Stimulated activated CD8-positive, alpha-beta memory T cell treated with anti-CD3 and anti-CD28 coated beads, Interleukin-2, amount 100 ng/mL, for 48 hours (primary cell): ENCODE results near the gene THBS3.
"Not testable (repeated sequence)": the region's sequence is repeated elsewhere in the genome, so short reads cannot be mapped to it uniquely, and the experiment has no call there.

Experiments used
- DNase-seq, 2 donors: peaks; one replicate each; pipeline ENCODE4 v3.0.0-alpha.2; 2020; ENCODE audit warnings: low read depth in 2 of 2

Gene THBS3

DNA sequence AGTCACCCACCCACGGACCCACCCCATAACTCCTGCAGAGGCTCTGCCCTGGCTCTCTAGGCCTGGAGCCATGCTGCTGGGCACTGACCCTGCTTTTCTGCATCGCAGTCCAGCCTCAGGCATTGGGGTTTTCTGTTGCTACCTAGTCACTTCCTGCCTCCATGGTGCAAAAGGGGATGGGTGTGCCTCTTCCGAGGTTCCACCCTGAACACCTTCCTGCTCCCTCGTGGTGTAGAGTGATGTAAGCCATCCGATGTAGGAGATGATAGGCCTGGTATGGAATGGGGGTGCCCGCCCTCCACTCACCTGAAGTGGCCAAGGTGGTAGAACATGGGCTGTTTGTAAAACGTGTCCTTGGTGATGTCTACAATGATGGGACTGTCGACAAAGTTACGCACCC is 27.7 kb upstream of the THBS3 start:
- not testable (repeated sequence) for DNase-seq

DNA sequence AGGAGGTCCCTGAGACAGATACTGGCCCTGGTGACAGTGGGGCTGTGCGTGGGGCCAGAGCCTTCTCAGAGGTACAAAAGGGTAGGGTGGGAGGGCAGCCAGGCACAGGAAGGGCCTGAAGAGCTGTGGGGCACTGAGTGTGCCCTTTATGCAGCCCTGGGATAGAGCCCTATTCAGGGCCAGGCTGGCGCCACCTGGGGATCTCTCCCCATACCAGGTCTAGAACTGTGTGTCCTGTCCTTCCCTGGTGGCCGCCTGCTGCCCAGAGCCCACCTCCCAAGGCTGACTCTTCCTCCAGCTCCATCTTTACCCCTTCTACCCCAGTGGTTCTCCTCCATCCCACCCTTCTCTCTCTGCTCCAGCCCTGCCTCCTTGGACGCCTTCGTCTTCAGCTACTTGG is 25.8 kb upstream of the THBS3 start:
- not testable (repeated sequence) for DNase-seq

DNA sequence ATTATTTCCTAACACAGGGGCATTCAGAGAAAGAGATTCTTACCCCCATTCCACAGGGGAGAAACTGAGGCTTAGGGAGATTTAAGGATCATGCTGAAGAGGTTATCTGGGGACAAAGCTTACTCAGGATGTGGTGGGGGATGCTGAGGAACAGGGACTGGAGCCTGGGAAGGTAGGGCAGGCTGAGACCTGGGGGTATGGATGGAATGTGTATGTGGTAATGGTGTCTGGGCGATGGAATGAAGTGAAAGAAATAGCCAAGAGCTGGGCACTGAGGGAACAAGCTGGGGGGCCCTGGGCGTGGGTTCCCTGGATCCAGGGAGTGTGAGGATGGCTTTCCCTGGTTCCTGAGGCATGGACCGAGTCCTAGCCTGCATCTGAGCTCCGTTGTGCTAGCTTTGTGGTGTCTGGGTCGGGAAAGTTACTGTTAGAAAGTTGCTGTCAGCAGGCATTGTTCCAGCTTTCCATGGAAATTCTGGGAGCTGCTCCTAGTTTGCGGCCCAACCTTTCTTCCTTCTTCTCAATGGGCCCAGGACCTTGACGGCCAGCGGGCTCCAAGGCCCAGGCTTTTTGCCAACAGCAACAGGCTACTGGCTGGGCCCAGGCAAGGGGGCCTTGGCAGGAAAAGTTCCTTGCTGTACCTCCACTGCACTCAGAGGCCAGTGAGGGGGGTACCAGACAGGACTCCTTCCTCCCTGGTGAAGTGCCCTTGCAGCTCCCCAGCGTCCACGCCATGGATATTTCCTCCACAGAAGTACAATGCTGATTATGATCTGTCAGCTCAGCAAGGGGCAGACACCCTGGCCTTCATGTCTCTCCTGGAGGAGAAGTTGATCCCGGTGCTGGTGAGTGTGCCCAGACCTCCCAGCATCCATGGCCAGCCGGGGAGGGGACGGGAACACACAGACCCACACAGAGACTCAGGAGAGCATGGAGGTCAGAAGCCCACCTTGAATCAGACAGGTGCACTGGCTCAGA is 24.6 kb upstream of the THBS3 start:
- DNase-seq, result not testable (repeated sequence)

DNA sequence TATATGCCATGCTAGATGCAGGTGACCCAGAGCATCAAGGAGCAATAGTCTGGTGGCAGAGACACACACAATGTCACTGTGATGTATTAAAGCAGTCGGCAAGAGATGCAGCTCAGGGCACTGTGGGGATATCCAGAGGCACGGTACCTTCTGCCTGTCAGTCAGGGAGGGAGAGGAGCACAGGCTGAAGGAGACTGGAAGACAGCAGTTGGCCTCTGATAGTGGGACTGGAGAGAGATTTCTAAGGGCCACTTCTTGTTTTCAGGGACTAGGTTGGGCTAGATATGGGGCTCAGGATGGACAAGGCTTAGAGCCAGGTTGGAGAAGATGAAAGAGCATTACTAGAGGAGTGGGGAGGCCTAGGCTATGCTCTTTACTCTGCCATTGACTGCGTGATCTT is 23.6 kb upstream of the THBS3 start:
- not testable (repeated sequence) for DNase-seq

DNA sequence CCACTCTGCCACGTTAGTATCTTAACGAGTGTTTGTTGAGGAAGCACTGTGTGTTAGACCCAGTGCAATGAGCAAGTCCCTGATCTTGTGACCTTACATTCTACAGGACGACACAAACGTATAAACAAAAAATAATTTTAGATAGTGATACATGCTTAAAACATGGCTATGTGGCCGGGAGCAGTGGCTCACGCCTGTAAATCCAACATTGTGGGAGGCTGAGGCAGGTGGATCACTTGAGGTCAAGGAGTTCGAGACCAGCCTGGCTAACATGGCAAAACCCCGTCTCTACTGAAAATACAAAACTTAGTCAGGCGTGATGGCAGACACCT is 20.4 kb upstream of the THBS3 start:
- DNase-seq, result no peak

DNA sequence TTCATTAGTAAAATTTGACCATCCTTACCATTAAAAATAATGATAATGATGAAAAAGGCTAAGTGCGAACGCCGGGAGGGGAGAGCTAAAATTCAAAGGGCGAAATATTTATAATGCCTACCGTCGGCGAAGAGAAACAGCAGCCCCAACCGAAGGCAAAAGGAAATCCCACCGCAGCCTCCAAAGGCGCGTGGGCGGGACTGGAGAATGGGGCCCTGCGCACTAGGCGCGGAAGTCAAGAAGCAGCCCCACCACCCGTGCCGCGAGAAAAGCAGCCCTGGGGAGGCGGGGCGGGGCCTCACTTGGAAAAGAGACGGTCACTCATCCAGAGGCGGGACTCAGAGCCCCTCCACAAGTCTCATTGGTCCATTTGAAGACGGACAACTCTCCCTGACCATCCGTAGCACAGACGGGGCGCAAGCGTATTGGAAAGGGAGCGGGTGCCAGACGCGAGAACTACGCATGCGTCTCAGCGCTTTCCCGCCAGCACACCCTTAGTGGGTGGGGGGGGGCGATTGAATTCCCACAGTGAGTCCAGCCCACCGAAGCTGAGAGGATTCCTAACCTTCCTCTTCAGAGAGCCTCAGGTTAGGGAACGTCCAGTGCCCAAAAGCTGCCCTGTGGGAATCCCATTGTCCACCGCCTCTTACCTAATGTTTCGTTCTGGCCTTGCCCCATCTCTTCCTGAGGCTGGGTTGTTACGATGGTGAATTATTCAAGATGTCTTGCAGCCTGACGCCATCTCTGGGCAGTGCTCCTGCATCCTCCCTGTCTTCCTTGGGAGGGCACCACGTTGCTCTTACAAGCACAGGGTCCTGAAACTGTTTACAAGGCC is 19.8 kb upstream of the THBS3 start:
- peak; percentile 99 to 100 for DNase-seq

DNA sequence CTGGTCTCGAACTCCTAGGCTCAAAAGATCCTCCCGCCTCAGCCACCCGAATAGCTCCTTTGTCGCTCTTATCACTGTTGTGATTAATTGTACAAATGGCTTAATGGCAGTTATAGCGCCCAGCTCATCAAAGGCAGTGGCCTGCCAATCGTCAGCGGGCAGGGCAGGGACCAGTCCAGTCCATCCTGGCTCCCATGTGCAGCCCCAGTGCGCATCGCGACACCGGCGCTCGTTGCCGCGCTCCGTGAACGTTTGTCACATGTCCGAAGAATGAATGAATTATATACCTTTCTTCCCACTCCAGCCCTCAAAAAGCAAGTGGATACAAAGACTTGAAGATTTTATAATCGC is 19.2 kb upstream of the THBS3 start:
- DNase-seq, result peak in 1 of 2 donors; percentile 66

DNA sequence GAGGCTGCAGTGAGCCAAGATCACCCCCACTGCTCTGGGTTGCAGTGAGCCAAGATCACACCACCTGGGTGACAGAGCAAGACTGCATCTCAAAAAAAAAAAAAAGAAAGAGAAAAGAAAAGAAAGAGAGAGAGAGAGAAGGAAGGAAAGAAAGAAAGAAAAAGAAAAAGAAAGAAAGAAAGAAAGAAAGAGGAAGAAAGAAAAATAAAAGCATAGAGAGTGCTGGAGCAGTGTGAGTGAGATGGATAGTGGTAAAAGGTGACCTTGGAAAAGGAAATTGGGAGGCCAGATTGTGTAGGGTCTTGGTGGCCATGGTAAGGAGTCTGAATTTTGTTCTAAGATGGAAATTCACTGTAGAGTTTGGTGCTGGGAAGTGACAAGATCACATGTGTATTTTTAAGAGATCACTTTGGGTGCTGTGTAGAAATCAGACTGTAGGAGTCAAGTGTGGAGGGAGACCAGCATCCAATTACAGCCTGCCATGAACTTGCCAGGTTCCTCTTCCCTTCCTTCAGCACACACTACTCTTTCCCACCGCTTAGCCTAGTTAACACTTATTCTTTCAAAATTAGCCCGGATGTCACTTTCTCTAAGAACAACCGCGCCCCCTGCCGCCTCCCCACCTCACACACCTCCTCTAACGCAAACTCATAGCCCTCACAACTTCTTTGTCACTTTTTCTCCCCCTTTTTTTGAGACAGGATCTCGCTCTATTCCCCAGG is 18.7 kb upstream of the THBS3 start:
- peak; percentile 63 to 86 for DNase-seq

DNA sequence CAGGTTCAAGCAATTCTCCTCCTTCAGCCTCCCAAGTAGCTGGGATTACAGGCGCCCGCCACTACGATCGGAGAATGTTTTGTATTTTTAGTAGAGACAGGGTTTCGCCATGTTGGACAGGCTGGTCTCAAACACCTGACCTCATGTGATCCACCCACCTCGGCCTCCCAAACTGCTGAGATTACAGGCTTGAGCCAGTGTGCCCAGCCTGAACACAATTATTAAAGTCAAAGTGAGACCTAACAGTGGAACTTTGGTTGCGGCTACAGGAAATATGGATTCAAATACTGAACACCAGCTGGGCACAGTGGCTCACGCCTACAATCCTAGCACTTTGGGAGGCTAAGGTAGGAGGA is 17.7 kb upstream of the THBS3 start:
- not testable (repeated sequence) for DNase-seq

DNA sequence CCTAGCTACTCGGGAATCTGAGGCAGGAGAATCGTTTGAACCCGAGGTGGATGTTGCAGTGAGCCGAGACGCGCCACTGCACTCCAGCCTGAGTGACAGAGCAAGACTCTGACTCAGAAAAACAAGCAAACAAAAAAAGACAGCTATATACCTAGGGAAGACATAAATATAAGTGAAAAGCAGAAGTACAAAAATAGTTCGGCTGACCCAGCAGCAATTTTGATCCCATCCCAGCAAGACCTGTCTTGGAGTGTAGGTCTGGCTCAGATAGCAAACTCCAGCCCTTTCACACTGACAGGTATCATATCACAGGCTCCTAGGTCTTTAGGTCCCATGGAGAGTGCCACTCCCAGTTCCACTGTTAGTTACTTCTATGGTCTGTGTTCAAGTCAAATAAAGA is 15.3 kb upstream of the THBS3 start:
- DNase-seq, result no peak

DNA sequence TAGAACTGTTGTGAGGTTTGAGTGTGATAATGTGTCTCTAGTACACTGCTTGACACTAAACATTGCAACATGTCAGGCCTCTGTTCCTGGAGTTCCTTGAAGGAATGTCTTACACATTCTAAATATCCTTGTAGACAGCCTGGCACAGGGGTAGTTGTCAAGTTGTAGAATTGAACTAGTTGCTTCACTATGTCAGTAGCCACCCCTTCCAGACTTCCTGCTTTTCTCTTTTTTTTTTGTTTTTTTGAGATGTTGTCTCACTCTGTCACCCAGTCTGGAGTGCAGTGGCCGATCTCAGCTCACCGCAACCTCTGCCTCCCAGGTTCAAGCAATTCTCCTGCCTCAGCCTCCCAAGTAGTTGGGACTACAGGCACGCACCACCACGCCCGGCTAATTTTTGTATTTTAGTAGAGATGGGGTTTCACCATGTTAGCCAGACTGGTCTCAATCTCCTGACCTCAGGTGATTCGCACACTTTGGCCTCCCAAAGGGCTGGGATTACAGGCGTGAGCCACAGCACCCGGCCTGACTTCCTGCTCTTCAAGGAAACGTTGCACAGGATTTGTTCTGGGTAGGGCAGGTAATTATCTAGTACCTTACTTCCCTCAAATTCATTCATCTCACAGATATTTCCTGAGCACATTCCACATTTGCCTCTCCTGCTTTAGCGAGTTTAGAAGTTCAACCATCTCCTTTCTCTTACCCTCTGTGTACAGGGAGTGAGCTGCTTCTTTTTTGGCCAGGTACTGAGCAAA is 12.7 kb upstream of the THBS3 start:
- not testable (repeated sequence) for DNase-seq

DNA sequence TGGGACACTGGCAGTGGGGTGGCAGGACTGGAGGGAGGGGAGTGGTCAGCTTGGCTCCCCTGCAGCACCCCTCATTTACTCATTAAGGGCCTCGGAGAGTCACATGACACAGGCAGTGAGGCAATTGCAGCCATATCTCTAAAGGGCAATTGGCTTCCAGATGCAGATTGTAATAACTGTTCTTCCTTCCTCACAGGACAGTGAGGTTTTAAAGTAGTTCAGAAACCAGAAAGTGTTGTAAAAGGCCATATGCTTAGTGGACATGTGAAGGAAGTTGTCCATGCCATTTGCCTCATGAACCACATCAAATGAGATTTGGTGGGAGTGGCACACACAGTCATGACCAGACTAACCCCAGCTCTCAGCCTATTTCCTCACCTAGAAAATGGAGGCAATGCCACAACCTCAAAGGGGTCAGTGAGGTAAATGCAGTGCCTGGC is 11.9 kb upstream of the THBS3 start:
- no peak for DNase-seq

DNA sequence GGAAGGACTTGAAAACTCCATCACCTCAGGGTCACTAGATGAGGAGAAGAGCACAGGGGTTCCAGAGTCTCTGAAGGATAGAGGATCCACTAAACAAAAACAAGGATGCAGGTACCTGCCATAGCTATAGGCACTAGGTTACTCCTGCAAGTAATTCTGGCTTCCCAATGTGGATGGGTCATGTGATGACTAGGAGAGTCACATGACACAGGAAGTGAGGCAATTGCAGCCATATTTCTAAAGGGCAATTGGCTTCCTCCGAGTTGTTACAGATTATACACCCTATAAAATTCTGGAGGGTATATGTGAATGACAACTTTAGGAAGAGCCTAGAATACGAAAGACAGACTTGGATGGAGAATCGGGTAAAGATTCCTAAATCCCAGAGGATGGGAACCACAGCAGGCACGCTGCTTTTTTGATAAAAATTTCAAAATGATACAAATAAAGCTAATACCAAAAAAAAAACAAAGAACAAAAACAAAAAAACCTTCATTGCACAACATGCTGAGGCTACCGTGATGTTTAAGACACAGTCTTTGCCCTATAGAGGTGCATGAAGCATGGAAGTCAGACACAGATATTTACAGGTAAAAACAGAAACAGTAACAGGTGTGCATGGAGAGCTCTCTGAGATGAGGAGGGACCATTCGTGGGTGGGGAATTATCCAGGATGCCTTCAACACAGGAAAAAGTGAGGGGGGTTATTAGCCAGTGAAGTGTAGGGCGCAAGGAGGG is 11.3 kb upstream of the THBS3 start:
- DNase-seq, result no peak

DNA sequence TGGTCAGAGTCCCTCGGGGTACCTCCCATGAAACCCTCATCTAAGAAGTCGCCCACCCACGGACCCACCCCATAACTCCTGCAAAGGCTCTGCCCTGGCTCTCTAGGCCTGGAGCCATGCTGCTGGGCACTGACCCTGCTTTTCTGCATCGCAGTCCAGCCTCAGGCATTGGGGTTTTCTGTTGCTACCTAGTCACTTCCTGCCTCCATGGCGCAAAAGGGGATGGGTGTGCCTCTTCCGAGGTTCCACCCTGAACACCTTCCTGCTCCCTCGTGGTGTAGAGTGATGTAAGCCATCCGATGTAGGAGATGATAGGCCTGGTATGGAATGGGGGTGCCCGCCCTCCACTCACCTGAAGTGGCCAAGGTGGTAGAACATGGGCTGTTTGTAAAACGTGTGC is 7.0 kb upstream of the THBS3 start:
- not testable (repeated sequence) for DNase-seq

DNA sequence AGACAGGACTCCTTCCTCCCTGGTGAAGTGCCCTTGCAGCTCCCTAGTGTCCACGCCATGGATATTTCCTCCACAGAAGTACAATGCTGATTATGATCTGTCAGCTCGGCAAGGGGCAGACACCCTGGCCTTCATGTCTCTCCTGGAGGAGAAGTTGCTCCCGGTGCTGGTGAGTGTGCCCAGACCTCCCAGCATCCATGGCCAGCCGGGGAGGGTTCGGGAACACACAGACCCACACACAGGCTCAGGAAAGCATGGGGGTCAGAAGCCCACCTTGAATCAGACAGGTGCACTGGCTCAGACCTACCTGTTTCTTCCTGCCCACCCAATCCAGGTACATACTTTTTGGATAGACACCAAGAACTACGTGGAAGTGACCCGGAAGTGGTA is 4.3 kb upstream of the THBS3 start:
- DNase-seq, result not testable (repeated sequence)

DNA sequence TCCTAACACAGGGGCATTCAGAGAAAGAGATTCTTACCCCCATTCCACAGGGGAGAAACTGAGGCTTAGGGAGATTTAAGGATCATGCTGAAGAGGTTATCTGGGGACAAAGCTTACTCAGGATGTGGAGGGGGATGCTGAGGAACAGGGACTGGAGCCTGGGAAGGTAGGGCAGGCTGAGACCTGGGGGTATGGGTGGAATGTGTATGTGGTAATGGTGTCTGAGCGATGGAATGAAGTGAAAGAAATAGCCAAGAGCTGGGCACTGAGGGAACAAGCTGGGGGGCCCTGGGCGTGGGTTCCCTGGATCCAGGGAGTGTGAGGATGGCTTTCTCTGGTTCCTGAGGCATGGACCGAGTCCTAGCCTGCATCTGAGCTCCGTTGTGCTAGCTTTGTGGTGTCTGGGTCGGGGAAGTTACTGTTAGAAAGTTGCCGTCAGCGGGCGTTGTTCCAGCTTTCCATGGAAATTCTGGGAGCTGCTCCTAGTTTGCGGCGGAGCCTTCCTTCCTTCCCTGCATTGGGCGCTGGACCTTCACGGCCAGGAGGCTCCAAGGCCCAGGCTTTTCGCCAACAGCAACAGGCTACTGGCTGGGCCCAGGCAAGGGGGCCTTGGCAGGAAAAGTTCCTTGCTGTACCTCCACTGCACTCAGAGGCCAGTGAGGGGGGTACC is 3.8 kb upstream of the THBS3 start:
- not testable (repeated sequence) for DNase-seq

DNA sequence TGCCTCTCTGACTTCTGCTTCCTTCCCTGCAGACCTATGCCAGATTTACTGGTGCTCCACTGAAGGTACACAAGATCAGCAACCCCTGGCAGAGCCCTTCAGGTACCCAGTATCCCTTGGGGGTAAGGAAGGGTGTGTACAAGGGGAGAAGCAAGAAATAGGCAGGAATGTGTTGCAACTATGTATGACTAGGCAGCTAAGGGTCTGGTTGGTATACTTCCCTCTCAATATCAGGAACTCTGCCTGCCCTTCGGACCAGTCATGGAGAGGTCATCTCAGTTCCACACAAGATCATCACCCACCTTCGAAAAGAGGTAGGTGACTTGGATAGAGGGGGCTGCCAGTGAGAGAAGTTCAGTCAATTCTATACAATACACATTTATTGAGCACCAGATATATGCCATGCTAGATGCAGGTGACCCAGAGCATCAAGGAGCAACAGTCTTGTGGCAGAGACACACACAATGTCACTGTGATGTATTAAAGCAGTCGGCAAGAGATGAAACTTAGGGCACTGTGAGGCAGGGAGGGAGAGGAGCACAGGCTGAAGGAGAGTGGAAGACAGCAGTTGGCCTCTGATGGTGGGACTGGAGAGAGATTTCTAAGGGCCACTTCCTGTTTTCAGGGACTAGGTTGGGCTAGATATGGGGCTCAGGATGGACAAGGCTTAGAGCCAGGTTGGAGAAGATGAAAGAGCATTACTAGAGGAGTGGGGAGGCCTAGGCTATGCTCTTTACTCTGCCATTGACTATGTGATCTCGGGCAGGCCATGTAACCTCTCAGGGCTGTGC is 2.8 kb upstream of the THBS3 start:
- DNase-seq, result no peak

DNA sequence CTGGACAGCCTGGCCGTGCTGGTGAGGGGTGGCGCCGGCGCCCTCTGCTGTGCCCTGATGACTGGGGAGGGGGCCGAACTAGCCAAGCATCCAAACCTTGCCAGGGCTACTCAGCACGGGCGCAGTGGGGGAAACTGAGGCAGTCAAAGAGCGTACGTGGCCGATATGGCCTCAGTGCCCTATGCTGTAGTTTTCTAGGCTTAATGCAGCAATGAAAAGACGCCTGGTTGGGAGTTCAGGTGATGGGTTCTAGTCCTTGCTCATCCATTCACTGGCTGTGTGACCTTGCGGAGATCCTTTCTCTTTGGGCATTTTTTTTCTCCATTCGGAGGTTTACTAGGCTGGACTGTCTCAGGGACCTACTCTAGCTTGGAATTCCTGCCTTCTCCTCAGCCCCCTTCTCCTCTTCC is 1.6 kb upstream of the THBS3 start:
- no peak for DNase-seq

DNA sequence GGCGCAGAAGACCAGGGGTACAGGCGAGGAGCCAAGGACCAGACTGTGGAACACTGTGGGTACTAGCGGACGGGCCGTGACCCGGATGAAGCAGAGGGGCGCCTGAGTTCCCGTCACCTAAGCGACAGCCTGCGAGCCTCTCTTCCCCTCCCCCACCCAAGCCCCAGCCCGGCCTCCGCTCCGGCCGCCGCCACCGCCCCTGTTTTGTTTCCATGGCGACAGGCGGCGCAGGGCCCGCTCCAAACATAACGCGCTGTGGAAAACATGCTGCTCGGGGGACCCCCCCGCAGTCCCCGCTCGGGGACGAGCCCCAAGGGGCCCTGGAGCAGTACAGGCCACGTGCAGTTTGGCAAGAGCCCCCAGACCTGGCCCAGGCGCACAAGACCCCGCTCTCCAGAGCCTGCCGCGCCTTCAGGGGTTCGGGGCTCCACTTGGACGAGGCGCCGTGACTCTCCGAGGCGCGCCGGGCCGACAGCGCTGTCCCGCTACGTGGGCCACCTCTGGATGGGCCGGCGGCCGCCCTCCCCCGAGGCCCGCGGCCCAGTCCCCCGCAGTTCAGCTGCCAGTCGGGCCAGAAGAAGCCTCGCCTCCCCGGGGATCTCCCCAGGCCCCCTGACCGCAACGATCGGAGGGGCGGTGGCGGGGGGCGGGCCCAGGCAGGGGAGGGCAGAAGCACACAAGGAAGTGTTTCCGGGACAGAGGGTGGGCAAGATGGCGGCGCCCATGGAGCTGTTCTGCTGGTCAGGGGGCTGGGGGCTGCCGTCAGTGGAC is 1.0 kb upstream of the THBS3 start, which contains the start of gene MTX1:
MTX1 (plus strand) TSS at position 155 of the 771 bp plus-strand sequence; CDS start at position 265, 110 bp downstream.
- DNase-seq, result peak; percentile 82 to 89
